Heart left ventricle (tissue), 13 donors: Measurements from ENCODE around the gene ABCC4.

Experiments used
- CTCF ChIP-seq, 12 donors: fragments of 200-600 bp; sonication (generic) in 4 of 12; IDR thresholded peaks; one replicate each; pipeline versions ENCODE4 v1.5.0 to v1.8.0; 2018 to 2022; ENCODE audit warnings: antibody characterized with exemption in 12 of 12, mild to moderate bottlenecking in 5 of 12
- POLR2A ChIP-seq, 2 donors: fragments of 450-650 bp; IDR thresholded peaks; one replicate each; pipeline ENCODE4 v1.6.1; 2017; ENCODE audit warnings: antibody characterized with exemption in 2 of 2, mild to moderate bottlenecking in 2 of 2, moderate library complexity in 2 of 2
- donor health status: ischemic (EF 13 %, LVEDD 7.1; RV severe dilation, severe dysfunction).
- donor health status: DM: no; HTN: yes; CAD: no.
- donor health status: DM: no; HTN: no; CAD: no.
- donor health status: ischemic (EF 25% LVEDD 6.9; RV normal size, moderate dysfunction).
- donor health status: ischemic (EF 25% LVEDD 5.7; RV mildly dilated, moderate dysfunction).
- donor health status: ischemic (EF 35%, LVEDD 5.7; RV mildly dilated, moderate dysfunction).
- donor health status: nonischemic (EF 11% LVEDD 7.7; RV severe dilation, severe dysfunction).
- donor health status: DM: yes; HTN: yes; CAD: no.
- donor health status: PGD.
- donor health status: ischemic (EF 29% LVEDD 5.4; RV normal size, mild dysfunction).
- donor health status: nonischemic (EF 23%, LVEDD 6.1; RV moderate dilation, normal function).

DNA sequence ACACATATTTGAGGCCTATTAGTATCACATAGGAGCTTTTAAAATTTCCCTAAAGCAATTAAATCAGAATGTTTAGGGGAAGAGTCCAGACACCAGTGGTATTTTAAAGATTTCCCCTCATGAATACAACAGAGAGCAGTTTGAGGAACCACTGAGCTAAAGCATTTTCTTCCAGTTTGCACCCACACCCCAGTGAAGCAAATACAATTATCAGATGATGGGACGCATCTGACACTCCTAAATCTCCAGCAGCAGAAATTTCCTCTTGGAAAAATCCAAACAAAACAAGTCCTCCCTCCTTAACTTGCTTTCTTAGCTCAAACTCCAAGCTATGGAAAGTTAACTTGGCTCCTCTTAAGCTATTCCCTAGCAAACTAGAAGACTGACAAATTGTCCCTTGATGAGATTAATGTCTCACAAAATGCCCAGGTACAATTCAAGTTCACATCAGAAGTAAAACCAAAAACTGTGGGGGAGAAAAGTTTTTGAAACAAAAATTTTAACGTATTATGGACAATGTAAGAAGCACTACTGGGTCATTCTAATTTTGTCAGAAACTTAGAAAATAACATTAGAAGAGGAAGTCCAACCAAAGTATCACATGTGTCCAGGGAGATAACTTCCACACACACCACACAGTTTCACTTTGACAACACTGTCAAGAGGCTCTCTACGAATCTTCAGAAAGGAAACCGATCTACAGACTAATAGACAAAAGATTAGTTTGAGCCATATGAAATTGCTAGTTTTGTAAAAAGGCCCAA is 74.1 kb downstream of the ABCC4 start:
- TF ChIP-seq POLR2A (IDR thresholded peaks at IDR 0.05), result no peak
- no peak for TF ChIP-seq CTCF (IDR thresholded peaks at IDR 0.05)
